Stimulated activated CD4-positive, alpha-beta T cell treated with anti-CD3 and anti-CD28 coated beads, TNF-alpha, amount 100 ng/mL, for 48 hours (primary cell): Measurements from ENCODE around the gene CDC42.

Experiments
- DNase-seq, 3 donors: peaks; one replicate each; pipeline ENCODE4 v3.0.0-alpha.2; 2020; ENCODE audit warnings: low read depth in 3 of 3

CDC42 gene

GRCh38 chr1:22074803-22075202 lies 22.3 kb downstream of the CDC42 start:
- no peak for DNase-seq

DNA sequence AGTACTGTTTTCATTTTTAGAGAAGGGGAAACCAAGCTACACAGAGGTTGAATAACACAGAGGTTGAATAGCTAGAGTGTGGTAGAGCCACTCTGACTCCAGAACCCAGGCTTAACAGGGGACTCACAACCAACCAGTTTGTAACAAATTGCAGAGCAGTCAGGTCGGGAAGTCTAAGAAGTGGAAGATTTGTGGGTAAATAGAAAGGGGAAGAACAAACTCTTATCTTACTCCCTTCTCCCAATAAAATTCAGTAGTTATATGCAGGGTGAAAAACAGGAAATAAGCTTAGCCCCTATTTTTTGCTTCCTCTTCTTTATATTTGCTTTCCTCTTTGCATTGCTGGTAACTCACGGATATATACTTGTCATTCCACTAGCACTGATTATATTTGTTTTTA lies 23.2 kb downstream of the CDC42 start:
- DNase-seq, result no peak

DNA sequence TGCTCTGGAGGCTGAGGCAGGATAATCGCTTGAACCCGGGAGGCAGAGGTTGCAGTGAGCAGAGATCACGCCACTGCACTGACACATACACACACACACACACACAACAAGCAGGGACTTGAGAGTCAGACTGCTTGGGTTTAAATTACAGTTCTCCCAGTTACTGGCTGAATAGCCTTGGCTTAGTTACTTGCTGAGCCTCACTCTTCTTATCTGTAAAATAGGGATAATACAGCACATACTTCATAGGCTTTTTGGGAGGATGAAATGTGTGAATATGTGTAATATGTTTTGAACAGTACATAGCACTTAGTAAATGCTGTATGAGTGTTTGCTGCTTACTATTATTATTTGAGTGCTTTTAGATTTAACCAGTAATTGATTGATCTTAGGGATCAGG lies 23.8 kb downstream of the CDC42 start:
- DNase-seq, result no peak

DNA sequence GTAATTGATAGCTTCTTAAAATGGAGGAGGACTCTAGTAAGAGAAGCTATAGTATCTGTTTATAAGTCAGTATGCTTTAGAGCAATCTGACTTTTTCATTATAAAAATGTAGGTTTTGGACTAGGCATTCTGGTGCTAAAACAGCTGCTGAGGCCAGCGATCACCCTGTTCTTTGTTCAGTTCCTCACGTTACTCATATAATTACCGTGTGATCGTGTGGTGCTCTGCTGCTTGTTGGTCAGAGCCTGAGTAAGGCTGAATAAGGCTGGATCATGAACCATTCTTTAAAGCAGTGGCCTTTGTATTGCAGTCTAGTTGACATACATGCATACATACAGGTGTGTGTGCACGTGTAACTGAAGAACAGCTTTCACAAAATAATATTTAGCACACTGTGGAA lies 25.2 kb downstream of the CDC42 start:
- DNase-seq, result no peak

- DNase-seq, result no peak
Measured at GRCh38 chr1:22078133-22078532, 25.6 kb downstream of the CDC42 start.

- no peak for DNase-seq
Measured at GRCh38 chr1:22080191-22080590, 27.7 kb downstream of the CDC42 start.

- no peak for DNase-seq
Measured at GRCh38 chr1:22088331-22088730, 35.8 kb downstream of the CDC42 start.

DNA sequence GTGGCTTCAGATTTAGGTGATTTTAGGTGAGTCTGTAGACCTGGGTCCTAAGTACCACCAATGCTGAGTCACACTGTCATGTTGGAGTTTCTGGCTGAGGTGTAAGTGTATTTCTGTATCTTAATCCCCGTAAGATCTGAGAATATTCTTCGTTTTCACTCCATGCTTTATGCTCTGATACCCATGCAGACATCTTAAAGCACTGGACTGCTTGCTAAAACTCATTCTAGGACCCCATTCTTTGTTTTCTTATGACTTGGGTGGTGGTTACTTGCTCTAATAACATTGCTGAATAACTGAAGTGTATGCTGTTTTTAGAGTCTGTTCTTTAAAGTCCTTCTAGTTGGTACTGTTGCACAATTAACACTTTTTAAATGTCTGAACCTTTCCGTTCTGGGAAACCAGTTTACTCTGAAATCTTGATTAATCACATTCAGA lies 36.6 kb downstream of the CDC42 start:
- DNase-seq, result no peak

- no peak for DNase-seq
Measured at GRCh38 chr1:22089787-22090186, 37.3 kb downstream of the CDC42 start.

GRCh38 chr1:22090867-22091266 lies 38.4 kb downstream of the CDC42 start:
- no peak for DNase-seq

GRCh38 chr1:22092026-22092768 lies 39.7 kb downstream of the CDC42 start:
- DNase-seq, result peak in 2 of 3 donors; percentile 33 to 38

GRCh38 chr1:22093513-22093912 lies 41.0 kb downstream of the CDC42 start:
- DNase-seq, result no peak

GRCh38 chr1:22096036-22096435 lies 43.5 kb downstream of the CDC42 start:
- no peak for DNase-seq

DNA sequence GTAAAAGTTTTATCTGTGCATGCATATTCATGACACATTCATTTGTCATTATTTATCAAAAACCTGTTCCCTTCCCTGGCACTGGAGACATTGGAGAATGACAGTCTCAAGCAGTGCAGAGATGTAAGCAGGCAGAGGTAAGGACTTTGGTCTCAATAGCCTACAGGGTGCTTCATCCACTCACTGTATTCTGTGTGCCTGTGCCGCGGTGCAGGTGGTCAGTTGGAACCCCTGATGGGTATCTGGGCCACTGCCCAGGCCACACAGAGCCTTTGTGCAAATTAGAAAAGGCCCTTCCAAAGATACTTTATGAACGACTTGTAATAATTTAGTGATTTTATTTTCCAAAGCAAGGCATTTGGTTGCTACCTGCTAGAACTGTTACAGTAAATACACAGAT lies 44.0 kb downstream of the CDC42 start:
- DNase-seq, result no peak

- DNase-seq, result no peak
Measured at GRCh38 chr1:22098752-22099151, 46.2 kb downstream of the CDC42 start.

- DNase-seq, result no peak
Measured at GRCh38 chr1:22100168-22100567, 47.7 kb downstream of the CDC42 start.

GRCh38 chr1:22101199-22101598 lies 48.7 kb downstream of the CDC42 start:
- no peak for DNase-seq

- DNase-seq, result no peak
Measured at GRCh38 chr1:22101995-22102394, 49.5 kb downstream of the CDC42 start.

GRCh38 chr1:22102746-22103145 lies 50.2 kb downstream of the CDC42 start:
- DNase-seq, result no peak

DNA sequence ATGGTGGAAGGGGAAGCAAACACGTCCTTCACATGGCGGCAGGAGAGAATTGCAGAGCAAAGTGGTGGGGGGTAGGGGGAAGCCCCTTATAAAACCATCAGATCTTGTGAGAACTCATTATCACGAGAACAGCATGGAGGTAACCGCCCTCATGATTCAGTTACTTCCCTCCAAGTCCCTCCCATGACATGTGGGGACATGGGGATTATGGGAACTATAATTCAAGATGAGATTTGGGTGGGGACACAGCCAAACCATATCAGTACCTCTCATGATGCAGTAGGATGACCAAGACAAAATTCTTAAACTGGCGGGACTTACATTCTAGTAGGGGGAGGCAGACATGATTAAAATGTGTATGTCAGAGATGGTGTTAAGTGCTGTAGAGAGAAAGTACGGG lies 51.6 kb downstream of the CDC42 start:
- DNase-seq, result no peak

DNA sequence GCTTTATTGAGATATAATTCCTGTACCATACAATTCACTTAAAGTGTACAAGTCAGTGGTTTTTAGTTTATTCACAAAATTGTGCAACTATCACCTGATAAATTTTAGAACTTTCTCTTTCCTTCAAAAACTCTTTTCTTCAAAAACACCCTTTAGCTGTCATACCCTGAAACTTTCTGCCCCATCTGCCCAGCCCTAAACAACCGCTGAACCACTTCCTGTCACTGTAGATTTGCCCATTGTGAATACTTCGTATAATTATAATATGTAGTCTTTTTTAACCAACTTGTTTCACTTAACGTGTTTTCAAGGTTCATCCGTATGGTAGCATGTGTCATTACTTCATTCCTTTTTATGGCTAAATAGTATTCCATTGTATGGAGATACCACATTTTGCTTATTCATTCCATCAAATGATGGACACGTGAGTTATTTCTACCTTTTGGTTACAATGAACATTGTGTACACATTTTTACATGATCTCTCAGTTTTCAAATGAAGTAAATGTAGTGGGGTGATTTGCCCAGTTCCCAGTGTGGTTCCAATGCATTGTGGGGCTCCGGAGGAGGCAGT lies 52.4 kb downstream of the CDC42 start:
- no peak for DNase-seq

DNA sequence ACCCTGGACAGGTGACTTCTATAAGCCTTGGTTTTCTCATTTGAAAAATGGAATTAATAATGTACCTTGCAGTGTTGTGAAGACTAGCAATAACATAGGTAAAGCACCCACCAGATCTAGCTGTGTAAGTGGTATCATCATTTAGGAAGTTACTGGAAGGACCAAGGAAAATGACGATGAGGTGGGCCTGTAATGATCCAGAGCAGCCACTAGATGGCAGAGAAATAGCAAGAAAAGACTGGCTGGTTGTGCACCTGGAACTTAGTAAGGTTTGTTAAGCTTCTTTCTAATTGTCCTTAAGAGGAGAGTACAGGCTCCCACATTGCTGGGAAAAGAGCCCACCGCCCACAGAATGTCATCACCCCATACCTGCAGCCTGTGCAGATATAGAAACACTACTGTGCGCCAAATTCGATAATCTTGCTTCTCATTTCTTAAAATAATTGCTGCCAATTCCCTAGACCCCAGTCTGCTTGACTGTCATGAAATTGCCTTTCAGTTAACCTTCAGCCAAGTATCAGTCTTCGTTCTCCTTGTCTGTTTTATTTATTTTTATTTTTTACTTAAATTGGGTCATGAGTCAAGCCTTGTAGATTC lies 53.2 kb downstream of the CDC42 start:
- DNase-seq, result no peak

DNA sequence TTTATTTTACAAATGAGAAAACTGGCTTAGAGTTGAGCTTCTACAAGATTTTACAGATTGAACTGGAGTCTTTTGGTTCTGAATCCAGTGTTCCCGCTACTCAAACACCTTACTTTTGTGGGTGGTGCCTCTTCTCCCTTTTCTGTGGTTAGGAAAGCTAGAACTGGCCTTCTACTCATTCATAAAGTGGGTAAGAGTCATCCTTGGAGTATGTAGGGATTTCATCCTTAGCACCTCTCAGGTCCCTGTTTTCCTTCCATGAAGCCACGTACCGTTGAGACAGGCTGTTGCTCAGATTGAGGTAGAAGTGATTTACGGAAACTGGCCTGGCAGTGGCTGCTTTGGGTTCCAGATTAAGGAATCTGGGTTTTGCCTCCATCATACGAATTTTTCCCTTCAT lies 54.6 kb downstream of the CDC42 start:
- no peak for DNase-seq
